Brain pericyte (primary cell): ENCODE results near the gene MYH11.
"Not testable (repeated sequence)": the region's sequence is repeated elsewhere in the genome, so short reads cannot be mapped to it uniquely, and the experiment has no call there.

Experiments used
- DNase-seq: peaks from one replicate; pipeline ENCODE4 v3.0.0-alpha.2; 2012; ENCODE audit warnings: low read depth, low spot score

Gene MYH11

GRCh38 chr16:15752717-15753488 is 103.9 kb downstream of the MYH11 start:
- DNase-seq, result no peak

DNA sequence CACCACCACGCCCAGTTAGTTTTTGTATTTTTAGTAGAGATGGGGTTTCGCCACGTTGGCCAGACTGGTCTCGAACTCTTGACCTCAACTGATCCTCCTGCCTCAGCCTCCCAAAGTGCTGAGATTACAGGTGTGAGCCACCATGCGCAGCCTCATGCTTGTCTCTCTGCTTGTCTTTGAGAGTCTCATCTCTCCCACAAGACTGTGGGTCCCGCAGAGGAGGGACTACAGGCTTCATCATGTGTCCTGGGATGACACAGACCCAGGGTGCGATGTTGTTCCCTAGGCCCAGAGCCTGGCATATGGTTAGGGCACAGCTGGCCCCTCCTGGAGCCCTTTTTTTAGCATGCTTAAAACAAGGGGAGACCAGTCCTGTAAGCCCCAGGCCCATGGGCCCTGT is 104.9 kb downstream of the MYH11 start:
- no peak for DNase-seq

DNA sequence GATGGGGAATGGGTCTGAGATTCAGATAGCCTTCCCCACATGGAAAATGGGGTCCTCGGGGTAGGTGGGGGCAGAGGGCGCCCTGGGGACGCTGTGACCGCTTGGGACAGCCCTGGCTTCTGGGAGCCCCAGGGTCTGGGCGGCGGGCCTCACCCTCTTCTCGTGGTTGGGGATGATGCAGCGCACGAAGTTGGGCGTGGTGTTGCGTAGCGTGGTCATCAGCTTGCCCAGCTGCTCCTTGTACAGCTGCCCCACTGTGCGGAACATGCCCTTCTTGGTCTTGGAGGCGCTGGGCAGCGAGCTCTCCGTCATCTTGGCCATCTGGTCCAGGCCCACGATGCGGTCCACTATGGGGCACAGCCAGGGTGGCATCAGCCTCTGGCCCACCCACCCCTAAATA is 106.8 kb downstream of the MYH11 start:
- no peak for DNase-seq

DNA sequence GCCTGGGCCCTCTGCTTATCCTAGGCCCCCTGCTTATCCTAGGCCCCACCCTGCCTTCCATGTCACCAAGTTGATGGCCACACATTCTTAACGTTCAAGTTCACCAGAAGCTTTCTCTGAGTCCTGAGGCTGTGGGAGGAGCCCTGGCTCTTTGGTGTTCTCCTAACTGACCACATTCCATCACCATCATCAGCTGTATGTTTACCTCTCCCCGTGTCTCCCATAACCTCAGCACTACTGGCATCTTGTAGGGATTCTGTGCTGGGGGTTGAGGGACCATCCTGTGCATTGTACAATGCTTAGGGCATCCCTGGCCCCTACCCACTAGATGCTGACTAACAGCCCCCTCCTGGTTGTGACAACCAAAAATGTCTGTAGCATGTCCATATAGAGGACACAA is 107.5 kb downstream of the MYH11 start:
- DNase-seq, result no peak

DNA sequence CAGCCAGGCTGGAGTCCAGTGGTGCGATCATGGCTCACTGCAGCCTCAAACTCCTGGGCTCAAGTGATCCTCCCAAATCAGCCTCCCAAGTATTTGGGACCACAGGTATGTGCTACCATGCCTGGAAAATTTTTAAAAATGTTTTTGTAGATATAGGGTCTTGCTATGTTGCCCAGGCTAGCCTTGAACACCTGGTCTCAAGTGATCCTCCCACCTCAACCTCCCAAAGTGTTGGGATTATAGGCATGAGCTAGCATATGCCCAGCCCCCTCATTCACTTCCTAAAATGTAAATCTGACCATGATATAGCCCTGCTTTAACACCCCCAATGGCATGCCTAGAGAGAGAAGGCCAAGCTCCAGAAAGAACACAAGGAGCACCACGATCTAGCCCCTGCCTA is 108.2 kb downstream of the MYH11 start:
- DNase-seq, result no peak

DNA sequence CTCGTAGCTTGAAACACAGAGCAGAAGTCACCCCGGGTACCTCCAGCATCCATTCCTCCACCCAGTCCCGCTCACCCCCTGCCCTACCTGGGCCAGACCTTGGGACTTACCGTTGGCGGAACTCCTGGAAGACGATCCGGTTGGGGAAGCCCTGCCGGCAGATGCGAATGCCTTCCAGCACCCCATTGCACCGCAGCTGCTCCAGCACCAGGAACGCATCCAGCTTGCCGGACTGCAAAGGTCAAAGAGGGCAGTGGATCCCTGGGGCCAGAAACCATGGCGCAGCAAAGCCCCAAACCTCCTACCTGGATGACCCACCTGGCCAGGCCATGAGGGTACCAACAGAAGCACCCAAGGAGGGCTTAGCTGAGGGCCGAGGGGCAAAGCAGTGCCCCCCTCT is 108.9 kb downstream of the MYH11 start:
- no peak for DNase-seq

GRCh38 chr16:15746332-15746731 is 110.5 kb downstream of the MYH11 start:
- no peak for DNase-seq

GRCh38 chr16:15743657-15744056 is 113.2 kb downstream of the MYH11 start:
- DNase-seq, result no peak

- DNase-seq, result no peak
Measured at GRCh38 chr16:15742716-15743115, 114.1 kb downstream of the MYH11 start.

- no peak for DNase-seq
Measured at GRCh38 chr16:15741207-15741871, 115.5 kb downstream of the MYH11 start.

DNA sequence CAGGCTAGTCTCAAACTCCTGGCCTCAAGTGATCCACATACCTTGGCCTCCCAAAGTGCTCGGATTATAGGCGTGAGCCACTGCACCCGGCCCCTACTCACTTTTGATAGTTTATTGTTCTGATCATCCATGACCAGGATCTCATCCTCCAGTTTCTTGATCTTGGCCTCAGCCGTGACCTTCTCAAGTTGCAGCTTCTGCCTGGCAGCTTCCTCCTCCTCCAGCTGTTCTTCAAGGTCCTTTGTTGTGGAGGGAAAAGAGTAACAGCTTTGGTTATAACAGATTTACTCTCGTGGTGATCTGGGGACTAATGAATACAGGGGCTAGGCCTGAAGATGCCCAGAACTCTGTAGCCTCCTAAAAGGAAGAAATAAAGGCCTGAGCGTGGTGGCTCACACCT is 116.9 kb downstream of the MYH11 start:
- DNase-seq, result no peak

GRCh38 chr16:15739464-15739863 is 117.4 kb downstream of the MYH11 start:
- no peak for DNase-seq

GRCh38 chr16:15737140-15737644 is 119.6 kb downstream of the MYH11 start:
- DNase-seq, result no peak

DNA sequence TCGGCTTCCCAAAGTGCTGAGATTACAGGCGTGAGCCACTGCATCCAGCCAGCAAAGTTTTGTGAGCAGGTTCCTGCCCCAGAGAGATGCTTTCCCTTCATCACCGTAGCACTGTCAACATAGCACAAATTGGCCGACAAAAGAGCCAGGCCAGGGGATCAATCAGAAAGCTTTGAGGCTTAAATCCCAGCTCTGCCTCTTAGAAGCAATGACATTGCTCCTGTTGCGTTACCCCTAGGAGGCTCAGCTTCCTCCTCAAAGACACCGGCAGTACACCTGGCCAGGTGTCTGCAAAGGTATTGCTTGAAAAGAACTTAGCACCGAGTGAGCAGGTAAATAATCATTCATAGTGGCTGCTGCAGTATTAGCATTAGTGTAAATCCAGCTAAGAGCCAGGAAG is 120.3 kb downstream of the MYH11 start:
- no peak for DNase-seq

GRCh38 chr16:15735610-15736009 is 121.2 kb downstream of the MYH11 start:
- no peak for DNase-seq

GRCh38 chr16:15732416-15732815 is 124.4 kb downstream of the MYH11 start:
- no peak for DNase-seq

DNA sequence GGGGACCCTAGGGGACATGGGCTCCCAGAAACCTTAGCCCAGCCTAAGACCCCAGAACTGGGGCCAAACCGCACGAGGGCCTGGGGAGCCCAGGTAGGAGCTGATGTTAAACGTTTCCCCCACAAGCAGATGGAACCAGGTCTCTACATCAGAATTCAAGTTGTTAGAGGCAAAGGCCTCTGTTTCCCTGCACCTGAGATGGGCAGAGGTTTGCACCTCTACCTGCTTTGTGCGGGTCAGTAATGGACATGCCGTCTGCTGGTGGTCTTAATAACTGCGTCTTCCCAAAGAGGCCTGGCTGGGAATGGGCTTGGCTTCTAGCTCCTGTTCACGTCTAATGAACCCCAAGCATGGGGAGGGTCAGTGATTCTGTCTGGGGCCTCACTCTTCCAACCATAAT is 127.7 kb downstream of the MYH11 start:
- DNase-seq, result no peak

DNA sequence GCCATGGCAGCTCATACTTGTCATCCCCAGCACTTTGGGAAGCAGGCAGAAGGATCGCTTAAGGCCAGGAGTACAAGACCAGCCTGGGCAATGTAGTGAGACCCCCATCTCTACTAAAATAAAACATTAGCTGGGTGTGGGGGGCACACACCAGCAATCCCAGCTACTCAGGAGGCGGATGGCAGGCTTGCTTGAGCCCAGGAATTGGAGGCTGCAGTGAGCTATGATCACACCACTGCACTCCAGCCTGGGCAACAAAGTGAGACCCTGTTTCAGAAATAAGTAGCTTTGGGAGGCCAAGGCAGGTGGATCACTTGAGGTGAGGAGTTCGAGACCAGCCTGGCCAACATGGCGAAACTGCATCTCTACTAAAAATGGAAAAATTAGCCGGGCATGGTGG is 129.1 kb downstream of the MYH11 start:
- DNase-seq, result not testable (repeated sequence)

GRCh38 chr16:15726715-15727114 is 130.1 kb downstream of the MYH11 start:
- no peak for DNase-seq

DNA sequence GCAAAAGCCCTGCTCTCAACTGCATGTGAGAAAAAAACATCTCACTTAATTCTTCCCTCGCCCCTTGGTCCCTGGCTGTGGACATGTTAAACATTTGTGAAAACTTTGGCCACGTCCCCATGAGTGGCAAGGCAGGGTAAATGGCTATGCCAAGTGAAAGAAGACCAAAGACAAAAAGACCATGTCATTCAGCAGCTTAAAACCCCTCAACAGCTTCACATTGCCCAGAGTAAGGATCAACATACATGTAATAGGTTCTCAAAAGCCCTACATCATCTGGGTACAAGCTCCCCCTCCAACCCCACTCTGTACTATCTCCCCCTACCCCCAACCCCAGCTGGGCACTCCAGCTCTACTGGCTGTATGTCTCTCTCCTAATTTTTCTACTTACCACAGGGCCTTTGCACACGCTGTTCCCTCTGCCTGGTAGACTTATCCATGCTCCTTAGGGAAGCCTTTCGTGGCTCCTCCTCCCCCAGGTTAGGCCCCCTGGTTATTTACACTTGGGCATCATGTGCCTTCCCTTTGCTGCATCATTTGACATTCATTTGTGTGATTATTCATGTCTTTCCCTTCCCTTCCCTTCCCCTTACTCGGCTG is 131.1 kb downstream of the MYH11 start:
- DNase-seq, result no peak

- DNase-seq, result no peak
Measured at GRCh38 chr16:15723808-15724207, 133.0 kb downstream of the MYH11 start.

GRCh38 chr16:15721018-15721417 is 135.8 kb downstream of the MYH11 start:
- DNase-seq, result no peak
